Activated T-helper 1 cell treated with anti-CD3 and anti-CD28 coated beads, Interleukin-12 subunit alpha, Interleukin-12 subunit beta, Interleukin-2, Interleukin-4 antibody, amounts not matched to agents 30 ng/mL and 10 ng/mL and 1 ng/mL, durations not matched to agents 14 hours and 24 hours and 36 hours (primary cell): ENCODE results near the gene FATE1. TPM values are rescaled to one million over a fixed set of nuclear protein-coding genes. Genes with fewer than 3 reads are reported as not detected.
"Not testable (repeated sequence)": the region's sequence is repeated elsewhere in the genome, so short reads cannot be mapped to it uniquely, and the experiment has no call there.

Experiments
- DNase-seq: peaks from one replicate; pipeline ENCODE4 v3.0.0; 2021; ENCODE audit warnings: low spot score
- H3K27ac Mint-ChIP-seq: one replicate; pipeline ENCODE4 v1.8.0; 2021; ENCODE audit warnings: mild to moderate bottlenecking, mixed read lengths
- H3K27me3 Mint-ChIP-seq: one replicate; pipeline ENCODE4 v1.8.0; 2022; ENCODE audit warnings: mild to moderate bottlenecking, moderate library complexity, mixed read lengths; ENCODE audit not compliant: insufficient read depth
- H3K36me3 Mint-ChIP-seq: one replicate; pipeline ENCODE4 v1.8.0; 2021; ENCODE audit warnings: low read depth, mixed read lengths
- H3K4me1 Mint-ChIP-seq: one replicate; pipeline ENCODE4 v1.8.0; 2021; ENCODE audit warnings: low read depth, mixed read lengths
- H3K4me3 Mint-ChIP-seq: one replicate; pipeline ENCODE4 v1.8.0; 2021; ENCODE audit warnings: mild to moderate bottlenecking, moderate library complexity, mixed read lengths
- H3K9me3 Mint-ChIP-seq: one replicate; pipeline ENCODE4 v1.8.0; 2021; ENCODE audit warnings: mixed read lengths
- intact Hi-C: fragments of 100-400 bp; cut with micrococcal nuclease; formaldehyde crosslinking; loops from one replicate; pipeline ENCODE4 v1.15.1; 2024
- total RNA-seq: library from RNA; stranded (reverse); gene quantifications from 2 replicates; pipeline ENCODE4 v1.2.3, GENCODE V29; 2022

The FATE1 gene
- total RNA-seq = not detected in 2 replicates

- no peak within 1 kb of the TSS for H3K27ac Mint-ChIP-seq
- H3K4me3 Mint-ChIP-seq = no peak within 1 kb of the TSS
- intact Hi-C loops = no loop called here
- H3K36me3 Mint-ChIP-seq = no peaks in the 10 kb centered on the region
- no peaks in the 10 kb centered on the region for H3K27me3 Mint-ChIP-seq
- DNase-seq = no peak
- H3K4me1 Mint-ChIP-seq = no peaks in the 10 kb centered on the region
- no peaks in the 10 kb centered on the region for H3K9me3 Mint-ChIP-seq
Measured at GRCh38 chrX:151715752-151716151, at the start of gene FATE1. TSS of gene FATE1 (plus strand) at chrX:151716035. CDS start at chrX:151716120, 85 bp downstream.

GRCh38 chrX:151675121-151675746, 40.6 kb upstream of the FATE1 start:
- Mint-ChIP-seq H3K4me1 (no peaks in the 10 kb centered on the region), H3K27me3 (peaks cover 2% of the 10 kb centered on the region), H3K9me3 (no peaks in the 10 kb centered on the region), H3K4me3 (no peak overlapping the region), H3K27ac (no peak overlapping the region), H3K36me3 (no peaks in the 10 kb centered on the region)
- intact Hi-C loops = no loop called here
- no peak for DNase-seq

- no peak overlapping the region for H3K4me3 Mint-ChIP-seq
Measured at GRCh38 chrX:151676196-151676595, 39.6 kb upstream of the FATE1 start.

GRCh38 chrX:151679798-151680402, 35.9 kb upstream of the FATE1 start:
- Mint-ChIP-seq H3K36me3 (no peaks in the 10 kb centered on the region), H3K4me3 (no peak overlapping the region), H3K27me3 (peaks cover 6% of the 10 kb centered on the region), H3K27ac (no peak overlapping the region), H3K4me1 (no peaks in the 10 kb centered on the region), H3K9me3 (no peaks in the 10 kb centered on the region)
- no peak for DNase-seq
- intact Hi-C loops = loop anchor here (2.0 kb wide), 1 partner anchor 173 kb away; no protein-coding TSS in a partner anchor

More at GRCh38 chrX:151676196-151676595, 39.6 kb upstream of the FATE1 start:
- Mint-ChIP-seq H3K36me3 (no peaks in the 10 kb centered on the region), H3K27ac (no peak overlapping the region), H3K9me3 (no peaks in the 10 kb centered on the region), H3K4me1 (no peaks in the 10 kb centered on the region), H3K27me3 (peaks cover 2% of the 10 kb centered on the region)
- DNase-seq = no peak
- intact Hi-C loops = no loop called here

- Mint-ChIP-seq H3K27me3 (peaks cover 6% of the 10 kb centered on the region), H3K36me3 (no peaks in the 10 kb centered on the region), H3K27ac (no peak overlapping the region), H3K4me1 (no peaks in the 10 kb centered on the region), H3K9me3 (no peaks in the 10 kb centered on the region), H3K4me3 (no peak overlapping the region)
- peak; percentile 13 for DNase-seq
- intact Hi-C loops = loop anchor here (2.0 kb wide), 1 partner anchor 174 kb away; no protein-coding TSS in a partner anchor
Measured at GRCh38 chrX:151680805-151681204, 35.0 kb upstream of the FATE1 start.

- no peaks in the 10 kb centered on the region for H3K9me3 Mint-ChIP-seq
- no peak overlapping the region for H3K27ac Mint-ChIP-seq
- H3K36me3 Mint-ChIP-seq = no peaks in the 10 kb centered on the region
- intact Hi-C loops = no loop called here
- DNase-seq = no peak
- no peak overlapping the region for H3K4me3 Mint-ChIP-seq
- no peaks in the 10 kb centered on the region for H3K4me1 Mint-ChIP-seq
- peaks cover 5% of the 10 kb centered on the region for H3K27me3 Mint-ChIP-seq
Measured at GRCh38 chrX:151687635-151688034, 28.2 kb upstream of the FATE1 start.

- Mint-ChIP-seq H3K9me3 (no peaks in the 10 kb centered on the region), H3K36me3 (no peaks in the 10 kb centered on the region), H3K27me3 (no peaks in the 10 kb centered on the region), H3K4me1 (no peaks in the 10 kb centered on the region), H3K27ac (no peak overlapping the region), H3K4me3 (no peak overlapping the region)
- DNase-seq = no peak
- intact Hi-C loops = no loop called here
Measured at GRCh38 chrX:151688695-151689094, 27.1 kb upstream of the FATE1 start.

GRCh38 chrX:151692825-151693224, 23.0 kb upstream of the FATE1 start:
- no peak overlapping the region for H3K4me3 Mint-ChIP-seq
- intact Hi-C loops = no loop called here

GRCh38 chrX:151694121-151694520, 21.7 kb upstream of the FATE1 start:
- Mint-ChIP-seq H3K9me3 (no peaks in the 10 kb centered on the region), H3K4me1 (no peaks in the 10 kb centered on the region), H3K27me3 (peaks cover 2% of the 10 kb centered on the region), H3K27ac (no peak overlapping the region), H3K4me3 (no peak overlapping the region), H3K36me3 (no peaks in the 10 kb centered on the region)
- DNase-seq = no peak
- intact Hi-C loops = no loop called here

More at GRCh38 chrX:151692825-151693224, 23.0 kb upstream of the FATE1 start:
- DNase-seq = no peak
- Mint-ChIP-seq H3K9me3 (no peaks in the 10 kb centered on the region), H3K36me3 (no peaks in the 10 kb centered on the region), H3K27me3 (peaks cover 2% of the 10 kb centered on the region), H3K4me1 (no peaks in the 10 kb centered on the region), H3K27ac (no peak overlapping the region)

- no peaks in the 10 kb centered on the region for H3K4me1 Mint-ChIP-seq
- intact Hi-C loops = no loop called here
- no peak for DNase-seq
- H3K27me3 Mint-ChIP-seq = peaks cover 2% of the 10 kb centered on the region
- H3K9me3 Mint-ChIP-seq = no peaks in the 10 kb centered on the region
- no peaks in the 10 kb centered on the region for H3K36me3 Mint-ChIP-seq
- H3K27ac Mint-ChIP-seq = no peak within 1 kb of the TSS
- H3K4me3 Mint-ChIP-seq = no peak within 1 kb of the TSS
Measured at GRCh38 chrX:151694661-151695582, 20.9 kb upstream of the FATE1 start, which contains the start of gene PRRG3. TSS of gene PRRG3 (plus strand) at chrX:151695458. CDS start at chrX:151698815, 3,357 bp downstream.

- no peak overlapping the region for H3K27ac Mint-ChIP-seq
- no peaks in the 10 kb centered on the region for H3K9me3 Mint-ChIP-seq
- DNase-seq = no peak
- peaks cover 2% of the 10 kb centered on the region for H3K27me3 Mint-ChIP-seq
- H3K4me3 Mint-ChIP-seq = no peak overlapping the region
- no peaks in the 10 kb centered on the region for H3K4me1 Mint-ChIP-seq
- intact Hi-C loops = no loop called here
- no peaks in the 10 kb centered on the region for H3K36me3 Mint-ChIP-seq
Measured at GRCh38 chrX:151695583-151696340, 20.1 kb upstream of the FATE1 start.

- intact Hi-C loops, DNase-seq, H3K27me3 Mint-ChIP-seq, H3K9me3 Mint-ChIP-seq, H3K36me3 Mint-ChIP-seq, H3K27ac Mint-ChIP-seq, H3K4me3 Mint-ChIP-seq, H3K4me1 Mint-ChIP-seq: not testable (repeated sequence)
Measured at GRCh38 chrX:151697082-151697481, 18.8 kb upstream of the FATE1 start.
